Neural cell (in vitro differentiated cells): ENCODE measurements around the gene SH3TC1.

ENCODE experiments used
- CTCF ChIP-seq: fragments of 450-650 bp; IDR thresholded peaks from 2 replicates; pipeline ENCODE4 v1.5.1; 2014; ENCODE audit warnings: antibody characterized with exemption, mild to moderate bottlenecking, moderate library complexity; ENCODE audit not compliant: poor library complexity, severe bottlenecking
- EZH2 ChIP-seq: fragments of 200-600, 300-800 bp; shearing (Covaris generic), sonication (generic); IDR thresholded peaks from 2 replicates; pipeline ENCODE4 v1.6.1; 2014; ENCODE audit warnings: antibody characterized with exemption, low read length, borderline replicate concordance, mild to moderate bottlenecking; ENCODE audit not compliant: insufficient read depth, poor library complexity, severe bottlenecking
- REST ChIP-seq: IDR thresholded peaks from 2 replicates; pipeline ENCODE4 v1.6.1; 2012; ENCODE audit warnings: borderline replicate concordance

- TF ChIP-seq CTCF (peak; percentile 75), EZH2 (no peak), REST (no peak)
Observed at GRCh38 chr4:8176547-8177399, 22.3 kb upstream of the SH3TC1 start.
